Measurements from ENCODE around the gene MAPK1IP1L. TPM values are rescaled to one million over a fixed set of nuclear protein-coding genes. Genes with fewer than 3 reads are reported as not detected.

MAPK1IP1L gene
- total and polyA plus RNA-seq, 2 of the 13 experiments (the other 11 are each of a cell fraction or from before 2014, with no cell fraction given): 27.8 to 68.4 TPM

DNA sequence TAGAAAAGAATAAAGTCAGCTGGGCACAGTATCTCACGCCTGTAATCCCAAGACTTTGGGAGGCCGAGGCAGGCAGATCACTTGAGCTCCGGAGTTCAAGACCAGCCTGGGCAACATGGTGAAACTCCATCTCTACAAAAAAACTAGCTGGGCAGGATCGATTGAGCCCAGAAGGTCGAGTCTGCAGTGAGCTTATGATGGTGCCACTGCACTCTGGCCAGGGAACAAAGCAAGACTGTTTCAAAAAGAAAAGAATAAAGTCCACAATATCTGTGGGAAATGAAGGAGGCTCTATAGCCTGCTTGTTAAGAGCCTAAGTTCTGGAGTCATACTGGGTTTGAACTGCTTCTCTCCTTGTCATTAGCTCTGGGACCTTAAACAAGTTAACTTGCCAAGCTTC, 7.9 kb downstream of the MAPK1IP1L start (continued):
- TF ChIP-seq, protein P1, sequence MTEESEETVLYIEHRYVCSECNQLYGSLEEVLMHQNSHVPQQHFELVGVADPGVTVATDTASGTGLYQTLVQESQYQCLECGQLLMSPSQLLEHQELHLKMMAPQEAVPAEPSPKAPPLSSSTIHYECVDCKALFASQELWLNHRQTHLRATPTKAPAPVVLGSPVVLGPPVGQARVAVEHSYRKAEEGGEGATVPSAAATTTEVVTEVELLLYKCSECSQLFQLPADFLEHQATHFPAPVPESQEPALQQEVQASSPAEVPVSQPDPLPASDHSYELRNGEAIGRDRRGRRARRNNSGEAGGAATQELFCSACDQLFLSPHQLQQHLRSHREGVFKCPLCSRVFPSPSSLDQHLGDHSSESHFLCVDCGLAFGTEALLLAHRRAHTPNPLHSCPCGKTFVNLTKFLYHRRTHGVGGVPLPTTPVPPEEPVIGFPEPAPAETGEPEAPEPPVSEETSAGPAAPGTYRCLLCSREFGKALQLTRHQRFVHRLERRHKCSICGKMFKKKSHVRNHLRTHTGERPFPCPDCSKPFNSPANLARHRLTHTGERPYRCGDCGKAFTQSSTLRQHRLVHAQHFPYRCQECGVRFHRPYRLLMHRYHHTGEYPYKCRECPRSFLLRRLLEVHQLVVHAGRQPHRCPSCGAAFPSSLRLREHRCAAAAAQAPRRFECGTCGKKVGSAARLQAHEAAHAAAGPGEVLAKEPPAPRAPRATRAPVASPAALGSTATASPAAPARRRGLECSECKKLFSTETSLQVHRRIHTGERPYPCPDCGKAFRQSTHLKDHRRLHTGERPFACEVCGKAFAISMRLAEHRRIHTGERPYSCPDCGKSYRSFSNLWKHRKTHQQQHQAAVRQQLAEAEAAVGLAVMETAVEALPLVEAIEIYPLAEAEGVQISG (CRISPR knock-in tag; IDR thresholded peaks at IDR 0.05): 0 out of 2 replicates have a peak, but pooled peaks have one; percentile 17
- TF ChIP-seq GATAD1 (CRISPR knock-in tag; IDR thresholded peaks at IDR 0.05) (no peak), TCF12 (IDR thresholded peaks at IDR 0.05) (no peak), TCF12 (CRISPR knock-in tag; IDR thresholded peaks at IDR 0.05) (no peak), POGZ (CRISPR knock-in tag; IDR thresholded peaks at IDR 0.05) (peak; percentile 58), MIXL1 (CRISPR knock-in tag; IDR thresholded peaks at IDR 0.05) (no peak), DNMT3B (CRISPR knock-in tag; conservative IDR thresholded peaks at IDR 0.05) (no peak), ZKSCAN1 (IDR thresholded peaks at IDR 0.05; ENCODE audit: low read length) (no peak), ZNF605 (CRISPR knock-in tag; IDR thresholded peaks at IDR 0.05) (no peak), SOX5 (CRISPR knock-in tag; IDR thresholded peaks at IDR 0.05; ENCODE audit: borderline replicate concordance) (no peak), SMARCE1 (IDR thresholded peaks at IDR 0.05; ENCODE audit: borderline replicate concordance) (no peak)
- TF ChIP-seq, protein P2, sequence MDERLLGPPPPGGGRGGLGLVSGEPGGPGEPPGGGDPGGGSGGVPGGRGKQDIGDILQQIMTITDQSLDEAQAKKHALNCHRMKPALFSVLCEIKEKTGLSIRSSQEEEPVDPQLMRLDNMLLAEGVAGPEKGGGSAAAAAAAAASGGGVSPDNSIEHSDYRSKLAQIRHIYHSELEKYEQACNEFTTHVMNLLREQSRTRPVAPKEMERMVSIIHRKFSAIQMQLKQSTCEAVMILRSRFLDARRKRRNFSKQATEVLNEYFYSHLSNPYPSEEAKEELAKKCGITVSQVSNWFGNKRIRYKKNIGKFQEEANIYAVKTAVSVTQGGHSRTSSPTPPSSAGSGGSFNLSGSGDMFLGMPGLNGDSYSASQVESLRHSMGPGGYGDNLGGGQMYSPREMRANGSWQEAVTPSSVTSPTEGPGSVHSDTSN (CRISPR knock-in tag; IDR thresholded peaks at IDR 0.05): no peak
- TF ChIP-seq, protein P3, sequence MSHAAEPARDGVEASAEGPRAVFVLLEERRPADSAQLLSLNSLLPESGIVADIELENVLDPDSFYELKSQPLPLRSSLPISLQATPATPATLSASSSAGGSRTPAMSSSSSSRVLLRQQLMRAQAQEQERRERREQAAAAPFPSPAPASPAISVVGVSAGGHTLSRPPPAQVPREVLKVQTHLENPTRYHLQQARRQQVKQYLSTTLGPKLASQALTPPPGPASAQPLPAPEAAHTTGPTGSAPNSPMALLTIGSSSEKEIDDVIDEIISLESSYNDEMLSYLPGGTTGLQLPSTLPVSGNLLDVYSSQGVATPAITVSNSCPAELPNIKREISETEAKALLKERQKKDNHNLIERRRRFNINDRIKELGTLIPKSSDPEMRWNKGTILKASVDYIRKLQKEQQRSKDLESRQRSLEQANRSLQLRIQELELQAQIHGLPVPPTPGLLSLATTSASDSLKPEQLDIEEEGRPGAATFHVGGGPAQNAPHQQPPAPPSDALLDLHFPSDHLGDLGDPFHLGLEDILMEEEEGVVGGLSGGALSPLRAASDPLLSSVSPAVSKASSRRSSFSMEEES (CRISPR knock-in tag; IDR thresholded peaks at IDR 0.05): no peak
- TF ChIP-seq, protein P4, sequence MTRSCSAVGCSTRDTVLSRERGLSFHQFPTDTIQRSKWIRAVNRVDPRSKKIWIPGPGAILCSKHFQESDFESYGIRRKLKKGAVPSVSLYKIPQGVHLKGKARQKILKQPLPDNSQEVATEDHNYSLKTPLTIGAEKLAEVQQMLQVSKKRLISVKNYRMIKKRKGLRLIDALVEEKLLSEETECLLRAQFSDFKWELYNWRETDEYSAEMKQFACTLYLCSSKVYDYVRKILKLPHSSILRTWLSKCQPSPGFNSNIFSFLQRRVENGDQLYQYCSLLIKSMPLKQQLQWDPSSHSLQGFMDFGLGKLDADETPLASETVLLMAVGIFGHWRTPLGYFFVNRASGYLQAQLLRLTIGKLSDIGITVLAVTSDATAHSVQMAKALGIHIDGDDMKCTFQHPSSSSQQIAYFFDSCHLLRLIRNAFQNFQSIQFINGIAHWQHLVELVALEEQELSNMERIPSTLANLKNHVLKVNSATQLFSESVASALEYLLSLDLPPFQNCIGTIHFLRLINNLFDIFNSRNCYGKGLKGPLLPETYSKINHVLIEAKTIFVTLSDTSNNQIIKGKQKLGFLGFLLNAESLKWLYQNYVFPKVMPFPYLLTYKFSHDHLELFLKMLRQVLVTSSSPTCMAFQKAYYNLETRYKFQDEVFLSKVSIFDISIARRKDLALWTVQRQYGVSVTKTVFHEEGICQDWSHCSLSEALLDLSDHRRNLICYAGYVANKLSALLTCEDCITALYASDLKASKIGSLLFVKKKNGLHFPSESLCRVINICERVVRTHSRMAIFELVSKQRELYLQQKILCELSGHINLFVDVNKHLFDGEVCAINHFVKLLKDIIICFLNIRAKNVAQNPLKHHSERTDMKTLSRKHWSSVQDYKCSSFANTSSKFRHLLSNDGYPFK (CRISPR knock-in tag; IDR thresholded peaks at IDR 0.05; ENCODE audit: borderline replicate concordance): no peak

Data from HepG2 (cell line).